CD4-positive, alpha-beta T cell (primary cell): Measurements from ENCODE around the gene SFXN3. TPM values are rescaled to one million over a fixed set of nuclear protein-coding genes. Genes with fewer than 3 reads are reported as not detected.
A peak's percentile ranks its signal among the peaks of the same experiment; 100 is the strongest.

Experiments used
- ATAC-seq: fragments of 200-7000 bp; cut with Tn5 transposase; one replicate; pipeline ENCODE4 v1.10.0; 2022; ENCODE audit warnings: mild to moderate bottlenecking; ENCODE audit not compliant: poor library complexity
- CTCF ChIA-PET: fragments of 350-600 bp; sonication (Branson Sonifier 250); formaldehyde crosslinking; loops from one replicate; lab custom pipeline; 2021; ENCODE audit warnings: antibody characterized with exemption, inconsistent platforms; lab: Charles Lee
- POLR2A ChIA-PET: fragments of 350-600 bp; sonication (Branson Sonifier 250); formaldehyde crosslinking; loops from one replicate; lab custom pipeline; 2021; ENCODE audit warnings: antibody characterized with exemption, inconsistent platforms; lab: Charles Lee
- DNase-seq, 14 experiments: peaks; one replicate each; pipeline ENCODE4 v3.0.0-alpha.2; 2013 to 2020; ENCODE audit warnings: mixed read lengths in 2 of 14
- H3K27ac ChIP-seq, 2 donors: one replicate each; pipeline versions ENCODE4 v1.5.1 to v1.7.0; 2013; ENCODE audit warnings: low read length in 2 of 2, low read depth in 1 of 2, mild to moderate bottlenecking in 1 of 2
- H3K27me3 ChIP-seq, 2 experiments: 1 replicate in 1 of 2; 2 replicates in 1 of 2; pipeline versions ENCODE4 v1.6.1 to v1.7.0; 2013; ENCODE audit warnings: low read length in 2 of 2, control low read depth in 1 of 2, mild to moderate bottlenecking in 1 of 2, moderate library complexity in 1 of 2; ENCODE audit not compliant: insufficient read depth in 2 of 2, control insufficient read depth in 1 of 2
- H3K36me3 ChIP-seq: one replicate; pipeline ENCODE4 v1.6.1; 2013; ENCODE audit warnings: low read length, control low read depth; ENCODE audit not compliant: insufficient read depth
- H3K4me1 ChIP-seq: one replicate; pipeline ENCODE4 v1.6.1; 2013; ENCODE audit warnings: low read length, control low read depth; ENCODE audit not compliant: insufficient read depth
- H3K4me3 ChIP-seq: one replicate; pipeline ENCODE4 v1.5.1; 2013; ENCODE audit warnings: mild to moderate bottlenecking, low read length, moderate library complexity
- H3K9me3 ChIP-seq, 2 experiments: 1 replicate in 1 of 2; 2 replicates in 1 of 2; pipeline versions ENCODE4 v1.6.1 to v1.7.0; 2013; ENCODE audit warnings: low read length in 2 of 2, mild to moderate bottlenecking in 2 of 2, control low read depth in 1 of 2, moderate library complexity in 1 of 2; ENCODE audit not compliant: control insufficient read depth in 1 of 2, insufficient read depth in 1 of 2
- H3K27ac Mint-ChIP-seq: one replicate; pipeline ENCODE4 v1.8.0; 2020; ENCODE audit warnings: mixed read lengths
- H3K27me3 Mint-ChIP-seq: one replicate; pipeline ENCODE4 v1.8.0; 2021; ENCODE audit warnings: mixed read lengths
- H3K36me3 Mint-ChIP-seq: one replicate; pipeline ENCODE4 v1.8.0; 2021; ENCODE audit warnings: low read depth, mixed read lengths
- H3K4me1 Mint-ChIP-seq: one replicate; pipeline ENCODE4 v1.8.0; 2021; ENCODE audit warnings: low read depth, mixed read lengths
- H3K4me3 Mint-ChIP-seq: one replicate; pipeline ENCODE4 v1.8.0; 2020; ENCODE audit warnings: mild to moderate bottlenecking, mixed read lengths
- H3K9me3 Mint-ChIP-seq: one replicate; pipeline ENCODE4 v1.8.0; 2020; ENCODE audit warnings: mixed read lengths
- CTCF ChIP-seq: fragments of 200-600 bp; IDR thresholded peaks from one replicate; pipeline ENCODE4 v1.8.0; 2022; ENCODE audit warnings: antibody characterized with exemption, mild to moderate bottlenecking
- intact Hi-C, 2 experiments: fragments of 100-400 bp; cut with DNase I in 1 of 2; cut with micrococcal nuclease in 1 of 2; formaldehyde crosslinking; loops; one replicate each; pipeline versions ENCODE4 v1.15.1 to v1.9.0; 2023 to 2025; cut with DNase I, micrococcal nuclease
- total RNA-seq, 174 experiments: library from RNA in 2 of 174; stranded (reverse) in 2 of 174; gene quantifications; one replicate each; pipeline ENCODE4 v1.2.3 and lab custom pipeline; 2021 to 2026

Gene SFXN3
- total RNA-seq, 2 experiments from 2014 or later: 43.2 to 48.3 TPM

GRCh38 chr10:101029520-101030295, 1.3 kb upstream of the SFXN3 start:
- Mint-ChIP-seq H3K4me1 (peaks cover 19% of the 10 kb centered on the region), H3K9me3 (no peaks in the 10 kb centered on the region), H3K27me3 (no peaks in the 10 kb centered on the region), H3K27ac (no peak overlapping the region), H3K36me3 (peaks cover 18% of the 10 kb centered on the region), H3K4me3 (peak overlapping the region; percentile 31)
- no peak for ATAC-seq
- CTCF ChIA-PET: interaction anchor here (0.6 to 3.5 kb wide), 4 partner anchors 12 to 33 kb away, joined by 3 to 28 read pairs (median 7); no protein-coding TSS in a partner anchor
- Histone ChIP-seq H3K27ac (no peak overlapping the region), H3K4me1 (peaks cover 38% of the 10 kb centered on the region), H3K9me3 (no peaks in the 10 kb centered on the region), H3K27me3 (no peaks in the 10 kb centered on the region), H3K4me3 (no peak overlapping the region), H3K36me3 (peaks cover 3% of the 10 kb centered on the region)
- no peak for TF ChIP-seq CTCF
- POLR2A ChIA-PET: interaction anchor here (0.8 to 3.2 kb wide), 3 partner anchors 12 to 31 kb away, joined by 3 to 48 read pairs (median 44); partner anchors contain the start of gene LZTS2
- intact Hi-C loops: loop anchor here (5.0 kb wide), 1 partner anchor 38 kb away; no protein-coding TSS in a partner anchor
- peak in 1 of 14 experiments; percentile 37 for DNase-seq

GRCh38 chr10:101030496-101031127, 422 bp upstream of the SFXN3 start:
- TF ChIP-seq CTCF: no peak
- Mint-ChIP-seq H3K4me3 (peak overlapping the region; percentile 95), H3K36me3 (peaks cover 23% of the 10 kb centered on the region), H3K27ac (peak overlapping the region; percentile 97), H3K9me3 (no peaks in the 10 kb centered on the region), H3K27me3 (no peaks in the 10 kb centered on the region), H3K4me1 (peaks cover 19% of the 10 kb centered on the region)
- ATAC-seq (no peak), DNase-seq (peak in 2 of 14 experiments; percentile 9 to 36)
- Histone ChIP-seq H3K4me1 (peaks cover 38% of the 10 kb centered on the region), H3K27me3 (no peaks in the 10 kb centered on the region), H3K4me3 (peak overlapping the region; percentile 99), H3K36me3 (peaks cover 12% of the 10 kb centered on the region), H3K9me3 (no peaks in the 10 kb centered on the region), H3K27ac (peak overlapping the region in 1 of 2 donors; percentile 93)
- ChIA-PET POLR2A (interaction anchor here (1.0 to 3.2 kb wide), 5 partner anchors 11 to 119 kb away, joined by 3 to 48 read pairs (median 15); partner anchors contain the start of genes KAZALD1 and LZTS2), CTCF (interaction anchor here (0.6 to 3.5 kb wide), 12 partner anchors 11 to 495 kb away, joined by 3 to 28 read pairs (median 6); partner anchors contain the start of genes HIF1AN and LZTS2)
- intact Hi-C loops: loop anchor here (1.0 to 5.0 kb wide), 2 partner anchors 32 to 37 kb away; no protein-coding TSS in a partner anchor
